CD4-positive, alpha-beta T cell treated with Interleukin-2 at 100 ng/mL for 4 hours (primary cell): ENCODE results near the gene PDLIM5.
A peak's percentile ranks its signal among the peaks of the same experiment; 100 is the strongest.

Experiments
- DNase-seq: peaks from one replicate; pipeline ENCODE4 v3.0.0-alpha.2; 2020; ENCODE audit warnings: low spot score

PDLIM5 gene

DNA sequence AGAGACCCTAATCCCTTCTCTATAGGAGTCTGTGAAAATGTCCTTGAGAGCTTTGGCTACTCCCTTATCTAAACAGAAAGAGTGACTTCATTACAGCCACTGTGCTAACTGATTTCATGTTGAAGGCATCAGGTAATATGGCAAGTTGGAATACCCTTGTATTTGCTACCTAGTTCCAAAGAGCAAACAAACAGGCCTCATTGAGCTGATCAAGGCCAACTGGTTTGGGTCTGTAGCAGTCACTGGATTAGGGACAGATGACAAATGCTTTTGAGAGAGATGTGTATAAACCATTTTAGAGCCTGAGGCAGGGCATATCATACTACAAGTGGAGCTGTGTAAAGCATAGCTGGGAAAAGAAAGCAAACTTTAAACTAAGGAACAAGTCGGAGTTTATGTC lies 22.9 kb upstream of the PDLIM5 start:
- no peak for DNase-seq

DNA sequence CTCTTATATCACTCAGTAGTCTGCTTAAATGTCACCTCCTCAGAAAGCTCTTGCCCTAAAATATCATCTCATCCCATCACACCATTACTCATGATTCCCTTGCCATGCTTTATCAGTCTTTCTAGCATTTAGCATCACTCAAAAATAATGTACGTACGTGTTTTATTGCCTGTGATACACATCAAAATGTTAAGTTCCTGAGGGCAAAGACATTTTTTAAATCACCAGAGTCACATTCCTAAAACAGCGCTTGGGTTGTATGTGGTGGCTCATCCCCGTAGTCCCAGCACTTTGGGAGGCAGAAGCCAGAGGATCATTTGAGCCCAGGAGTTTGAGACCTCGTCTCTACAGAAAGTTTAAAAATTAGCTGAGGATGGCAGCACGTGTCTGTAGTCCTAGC lies 21.3 kb upstream of the PDLIM5 start:
- no peak for DNase-seq

DNA sequence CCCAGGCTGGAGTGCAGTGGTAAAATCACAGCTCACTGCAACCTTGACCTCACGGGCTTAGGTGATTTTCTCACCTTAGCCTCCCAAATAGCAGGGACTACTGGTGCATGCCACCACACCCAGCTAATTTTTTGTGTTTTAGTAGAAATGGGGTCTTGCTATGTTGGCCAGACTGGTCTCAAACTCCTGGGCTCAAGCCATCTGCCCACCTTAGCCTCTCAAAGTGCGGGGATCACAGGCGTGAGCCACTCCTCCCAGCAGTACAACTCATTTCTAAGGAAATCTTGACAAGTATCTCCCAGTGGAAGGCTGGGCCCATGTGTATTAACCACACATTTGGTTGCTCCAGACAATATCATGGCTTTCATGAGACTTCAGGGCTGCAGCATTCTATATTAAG lies 20.4 kb upstream of the PDLIM5 start:
- no peak for DNase-seq

DNA sequence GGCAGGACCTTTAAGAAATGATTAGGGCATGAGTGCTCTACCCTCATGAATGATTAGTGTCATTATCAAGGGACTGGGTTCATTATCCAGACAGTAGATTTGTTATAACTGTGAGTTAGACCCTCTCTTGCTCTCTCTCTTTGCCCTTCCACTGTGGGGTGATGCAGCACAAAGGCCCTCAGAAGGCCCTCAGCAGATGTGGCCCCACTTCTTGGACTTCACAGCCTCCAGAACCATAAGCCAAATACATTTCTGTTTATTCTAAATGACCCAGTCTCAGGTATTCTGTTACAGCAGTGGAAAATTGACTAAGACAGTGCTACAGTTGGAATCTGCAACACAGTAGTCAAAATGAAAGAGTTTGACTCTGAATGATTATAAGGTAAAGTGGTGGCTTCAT lies 17.2 kb upstream of the PDLIM5 start:
- DNase-seq: no peak

DNA sequence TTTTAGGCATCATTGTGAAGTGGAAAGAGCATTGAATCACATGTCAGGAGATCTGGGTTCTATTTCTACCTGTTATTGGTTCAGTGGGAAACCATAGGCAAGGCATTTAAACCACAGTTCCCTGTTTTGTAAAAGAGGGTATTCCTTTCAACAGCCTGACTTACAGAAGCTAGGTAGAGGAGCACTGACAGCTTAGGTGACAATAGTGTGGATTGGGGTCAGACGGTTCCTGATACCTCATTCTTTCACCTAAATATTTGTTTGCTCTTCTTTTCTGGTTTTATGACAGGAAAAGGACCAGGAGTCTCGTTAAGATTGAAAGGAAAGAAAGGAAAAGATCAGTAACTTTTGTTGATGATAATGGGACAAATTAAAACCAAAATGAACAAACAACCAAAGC lies 15.9 kb upstream of the PDLIM5 start:
- no peak for DNase-seq

DNA sequence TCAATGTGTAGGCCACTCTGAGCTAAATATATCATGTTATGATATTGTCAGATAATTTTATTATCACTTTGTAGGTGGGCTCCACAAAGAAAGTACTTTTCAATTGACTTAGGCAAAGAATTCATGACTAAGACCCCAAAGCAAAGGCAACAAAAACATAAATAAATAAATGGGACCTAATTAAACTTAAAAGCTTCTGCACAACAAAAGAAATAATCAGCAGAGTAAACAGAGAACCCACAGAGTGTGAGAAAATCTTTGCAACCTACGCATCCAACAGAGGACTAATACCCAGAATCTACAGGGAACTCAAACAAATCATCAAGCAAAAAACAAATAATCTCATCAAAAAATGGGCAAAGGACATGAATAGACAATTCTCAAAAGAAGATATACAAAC lies 15.2 kb upstream of the PDLIM5 start:
- no peak for DNase-seq

DNA sequence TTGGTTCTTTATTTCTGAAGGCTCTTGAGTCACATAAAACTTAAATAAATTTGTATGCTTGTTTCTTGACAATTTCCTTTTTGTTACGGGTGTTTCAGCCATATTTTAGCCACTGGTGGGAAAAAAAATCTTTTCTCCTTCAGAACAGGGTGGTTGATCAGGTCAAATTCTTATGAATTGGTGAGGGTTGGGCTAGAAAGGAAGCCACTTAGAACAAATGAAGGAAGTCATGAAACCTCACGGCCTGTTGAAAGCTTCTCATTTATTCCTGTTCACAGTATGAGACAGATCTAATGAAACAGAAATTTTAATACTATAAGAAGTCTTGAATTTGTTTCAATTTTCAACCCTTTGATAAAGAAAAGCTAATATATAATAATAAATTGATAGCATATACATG lies 12.1 kb upstream of the PDLIM5 start:
- no peak for DNase-seq

DNA sequence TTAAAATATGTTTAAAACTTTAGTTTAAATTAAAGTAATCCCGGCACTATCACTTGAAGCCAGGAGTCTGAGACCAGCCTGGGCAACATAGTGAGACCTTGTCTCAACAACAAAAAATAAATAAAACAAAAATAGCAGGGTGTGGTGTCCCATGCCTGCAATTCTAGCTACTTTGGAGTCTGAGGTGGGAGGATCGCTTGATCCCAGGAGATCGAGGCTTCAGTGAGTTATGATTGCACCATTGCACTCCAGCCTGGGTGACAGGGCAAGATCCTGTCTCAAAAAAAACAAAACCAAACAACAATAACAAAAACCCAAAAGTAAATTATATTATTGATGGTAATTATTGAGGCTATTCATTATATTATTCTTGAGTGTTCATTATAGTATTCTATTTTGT lies 9.9 kb upstream of the PDLIM5 start:
- no peak for DNase-seq

DNA sequence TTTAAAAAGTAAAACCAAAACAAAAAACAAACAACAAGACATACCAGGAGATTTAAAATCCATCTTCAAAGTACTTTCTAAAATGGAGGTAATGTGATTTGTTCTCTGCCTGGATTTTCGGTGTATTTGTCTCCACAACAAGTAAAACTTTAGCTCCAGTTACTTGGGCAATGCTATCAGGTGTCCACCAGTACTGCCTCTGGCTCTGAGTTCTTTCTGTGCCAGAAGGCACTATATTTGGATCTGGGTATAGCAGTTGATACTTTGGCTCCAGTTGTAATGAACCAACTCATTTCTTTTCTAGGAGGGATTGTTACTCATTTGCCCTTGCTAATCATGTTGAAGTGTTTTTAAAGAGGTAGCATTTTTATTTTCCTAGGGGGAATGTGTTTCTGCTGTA lies 9.5 kb upstream of the PDLIM5 start:
- no peak for DNase-seq

DNA sequence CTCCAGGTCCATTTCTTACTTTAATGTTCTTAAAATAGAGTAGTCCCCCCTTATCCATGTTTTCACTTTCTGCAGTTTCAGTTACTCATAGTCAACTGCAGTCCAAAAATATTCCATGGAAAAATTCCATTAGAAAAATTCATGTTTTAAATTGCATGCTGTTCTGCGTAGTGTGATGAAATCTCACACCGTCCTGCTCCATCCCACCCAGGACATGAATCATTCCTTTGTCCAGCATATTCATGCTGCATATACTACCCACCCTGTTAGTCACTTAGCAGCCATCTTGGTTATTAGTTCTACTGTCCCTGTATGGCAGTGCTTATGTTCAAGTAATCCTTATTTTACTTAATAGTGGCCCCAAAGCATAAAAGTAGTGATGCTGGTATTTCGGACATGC lies 5.4 kb upstream of the PDLIM5 start:
- no peak for DNase-seq

DNA sequence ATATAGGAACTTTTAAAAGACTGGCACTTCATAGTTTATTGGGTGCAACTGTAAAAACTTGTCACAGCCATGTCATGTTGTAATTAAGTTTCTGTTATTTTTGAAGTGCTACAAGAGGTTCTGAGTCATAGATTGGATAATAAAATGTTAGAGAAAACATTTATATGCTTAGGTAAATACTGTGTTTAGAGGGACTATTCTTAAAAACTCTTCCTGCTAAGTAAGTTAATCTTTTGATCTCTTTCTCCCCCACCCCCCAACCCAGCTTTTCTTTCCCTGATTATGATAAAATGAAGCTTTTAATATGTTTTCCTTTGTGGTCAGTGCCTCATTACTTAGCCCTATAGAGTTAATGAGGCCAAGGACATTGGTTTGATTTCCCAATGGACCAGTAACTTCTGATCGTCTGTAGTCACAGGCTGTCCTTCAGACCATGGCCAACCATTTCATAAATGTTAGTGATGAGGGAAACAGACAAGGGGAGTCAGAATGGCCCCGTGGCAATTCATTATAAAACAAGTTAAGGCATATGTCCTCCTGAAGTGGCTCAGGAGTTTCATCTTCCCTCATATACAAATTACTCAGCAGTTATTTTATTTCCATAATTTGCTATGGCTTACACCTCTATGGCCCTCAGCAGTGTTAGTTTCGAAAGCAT lies 3.9 kb upstream of the PDLIM5 start:
- no peak for DNase-seq

DNA sequence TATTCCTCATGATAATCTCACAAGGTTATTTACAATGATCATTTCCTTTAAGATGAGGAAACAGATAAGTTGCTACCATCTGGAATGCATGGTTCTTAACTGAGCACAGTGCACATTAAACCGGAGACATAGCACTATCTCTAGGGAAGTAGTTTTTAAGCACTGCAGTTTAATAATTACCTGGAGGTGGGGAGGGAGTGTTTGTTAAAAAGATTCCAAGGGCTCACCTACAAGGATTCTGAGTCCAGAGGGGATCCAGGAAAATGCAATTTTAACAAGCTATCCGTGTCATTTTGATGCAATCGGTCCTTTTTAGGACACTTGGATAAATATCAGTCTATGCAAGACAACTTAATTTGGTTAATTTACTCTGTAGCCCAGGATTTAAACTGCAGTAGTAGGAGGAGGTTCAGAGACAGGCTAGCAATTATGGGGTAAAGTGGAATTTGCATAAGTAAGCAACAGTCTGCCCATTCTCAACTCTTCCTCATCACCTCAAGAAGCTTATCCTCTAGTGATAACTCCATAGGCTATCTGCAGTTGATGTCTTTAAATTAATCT lies 2.8 kb upstream of the PDLIM5 start:
- DNase-seq: no peak

DNA sequence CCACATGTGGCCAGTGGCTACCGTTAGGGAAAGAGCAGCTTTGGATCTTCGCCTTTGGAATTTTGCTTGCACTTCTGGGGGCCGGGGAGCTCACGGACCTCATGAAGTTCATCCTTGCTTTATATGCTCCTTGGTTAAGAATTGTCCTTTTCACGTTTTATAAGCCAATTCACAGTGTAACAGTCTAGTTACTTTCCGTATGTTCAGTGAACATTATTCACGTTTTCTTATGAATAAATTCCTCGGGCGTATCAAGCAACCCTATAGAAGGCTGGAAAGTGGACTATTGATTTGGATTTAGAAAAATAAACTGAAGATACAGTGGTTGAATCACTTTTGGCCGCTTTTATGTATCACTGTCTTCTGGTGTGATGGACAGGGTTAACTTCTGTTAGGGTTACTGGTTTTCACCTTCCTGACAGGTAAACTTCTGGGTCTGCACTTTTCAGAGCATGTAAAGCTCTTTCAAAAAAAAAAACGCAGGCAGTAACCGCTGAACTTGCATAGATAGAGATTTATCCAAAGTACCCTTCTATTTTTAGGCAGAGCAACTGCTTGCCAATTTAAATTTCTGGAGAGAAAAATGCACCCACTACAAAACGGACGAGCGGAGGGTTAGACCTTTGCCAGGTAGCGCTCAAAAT lies 569 bp upstream of the PDLIM5 start:
- no peak for DNase-seq

DNA sequence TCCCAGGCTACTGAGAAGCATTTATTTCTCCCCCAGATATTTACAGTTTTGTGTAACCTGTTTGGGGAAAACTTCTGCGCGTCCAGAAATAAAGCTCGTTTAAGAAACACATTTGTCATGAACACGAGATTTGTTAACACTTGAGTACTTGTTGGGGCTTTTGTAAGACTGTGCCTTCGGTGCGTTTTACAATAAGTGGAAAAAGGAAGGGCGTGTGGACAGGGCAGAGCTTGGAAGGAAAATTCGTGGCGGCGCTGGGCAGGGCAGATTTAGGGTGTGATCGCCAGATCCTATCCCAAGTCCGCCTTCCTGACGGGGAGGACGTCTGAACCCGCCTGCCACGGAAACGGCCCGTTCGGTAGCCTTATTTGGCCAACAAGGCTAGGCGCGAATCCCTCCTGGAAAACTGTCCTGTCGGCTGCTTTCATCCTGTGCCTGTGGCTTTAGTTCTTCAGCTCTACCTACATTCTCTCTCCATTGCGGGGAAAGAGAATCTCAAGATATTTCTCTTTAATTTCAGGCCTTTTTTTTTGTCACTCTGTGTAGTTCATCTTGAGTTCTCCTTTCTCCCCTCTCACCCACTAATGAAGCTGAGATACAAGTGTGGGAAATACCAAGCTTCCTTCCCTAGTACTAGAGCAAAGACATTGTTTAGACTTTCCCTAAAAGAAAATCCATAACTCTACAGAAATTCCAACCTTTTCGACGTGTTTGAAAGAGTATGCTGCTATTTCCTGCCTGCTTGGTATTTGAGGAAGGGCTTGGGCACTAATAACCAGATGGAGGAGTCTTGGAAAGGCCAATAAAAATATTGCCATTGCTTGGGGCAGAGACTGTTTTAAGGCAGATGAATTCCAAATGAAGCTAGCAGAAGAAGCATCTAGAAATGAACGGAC lies 982 bp downstream of the PDLIM5 start:
- peak; percentile 6 for DNase-seq

DNA sequence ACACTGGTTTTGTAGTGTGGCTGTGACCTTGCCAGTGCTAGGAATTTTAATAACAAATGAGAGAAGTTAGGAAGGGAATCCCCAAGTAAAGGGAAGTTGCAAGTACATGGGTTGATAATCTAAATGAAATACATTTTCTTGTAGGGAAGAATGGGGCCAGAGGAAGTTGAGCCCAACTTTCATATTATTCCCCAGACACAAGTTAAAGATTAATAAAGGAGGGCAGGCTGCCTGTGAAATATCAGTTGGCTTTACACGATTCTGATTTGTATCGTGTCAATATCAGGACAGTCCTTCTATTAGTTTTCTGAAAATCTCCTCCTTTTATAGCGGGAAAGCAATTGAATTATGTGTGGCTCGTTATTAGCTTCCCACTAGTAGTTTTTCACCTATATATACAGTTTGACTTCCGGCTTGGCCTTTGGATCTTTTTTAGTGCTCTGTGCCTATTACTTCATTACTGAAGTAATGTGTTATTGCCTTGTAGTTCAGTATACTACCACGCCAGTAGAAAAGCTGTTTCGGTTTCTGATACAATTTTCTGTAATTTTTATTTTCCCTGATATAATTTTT lies 1.7 kb downstream of the PDLIM5 start:
- no peak for DNase-seq

DNA sequence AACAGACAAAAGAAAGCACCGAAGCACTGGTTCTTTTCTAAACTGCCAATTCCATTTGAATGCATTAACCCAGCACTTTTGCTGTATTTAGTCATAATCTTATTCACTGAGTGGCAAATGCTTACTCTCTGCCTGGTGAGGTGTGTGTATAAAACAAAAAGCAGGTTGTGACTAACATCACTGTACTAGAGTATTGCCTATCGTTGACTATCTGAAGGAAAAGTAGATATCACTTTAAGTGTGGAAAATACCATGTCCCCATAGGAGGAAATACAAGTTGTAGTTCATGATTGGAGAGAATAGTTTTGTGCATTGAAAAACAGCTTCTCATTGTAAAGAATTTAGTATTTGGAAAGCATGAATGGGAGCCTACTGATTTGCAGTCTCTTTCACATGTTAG lies 2.7 kb downstream of the PDLIM5 start:
- no peak for DNase-seq

DNA sequence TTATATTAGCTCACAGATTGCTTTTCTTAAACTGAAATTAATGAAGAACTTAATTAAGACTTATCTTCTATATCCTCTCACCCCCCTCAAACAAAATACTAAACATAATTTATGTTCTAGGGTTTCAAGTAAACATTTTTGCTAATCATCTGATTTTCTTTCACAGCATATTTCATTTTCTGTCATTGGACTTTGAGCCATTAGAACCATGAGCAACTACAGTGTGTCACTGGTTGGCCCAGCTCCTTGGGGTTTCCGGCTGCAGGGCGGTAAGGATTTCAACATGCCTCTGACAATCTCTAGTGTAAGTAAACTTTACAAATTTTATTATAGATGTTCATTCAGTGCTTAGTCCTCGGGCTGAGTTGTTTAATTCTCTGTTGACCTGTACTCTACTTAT lies 3.3 kb downstream of the PDLIM5 start:
- DNase-seq: no peak

DNA sequence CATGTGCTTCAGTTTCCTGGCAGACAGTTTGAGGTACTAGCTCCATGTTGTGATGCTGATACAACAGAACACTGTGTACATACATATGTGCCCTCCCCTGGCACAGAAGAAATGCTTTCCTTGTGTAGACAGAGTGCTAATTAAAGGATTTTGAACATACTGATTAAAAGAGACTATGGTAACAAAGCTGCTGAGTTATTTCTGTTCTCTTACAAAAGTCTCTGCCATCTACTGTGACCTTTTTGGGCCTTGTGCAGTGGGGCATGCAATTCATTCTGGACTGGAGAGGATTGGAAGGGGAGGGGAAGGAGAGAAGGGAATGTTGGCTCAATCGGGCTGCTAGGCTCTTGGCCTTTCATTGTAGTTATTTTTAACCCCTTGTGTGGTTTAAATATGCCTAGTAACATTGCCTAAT lies 6.0 kb downstream of the PDLIM5 start:
- no peak for DNase-seq

DNA sequence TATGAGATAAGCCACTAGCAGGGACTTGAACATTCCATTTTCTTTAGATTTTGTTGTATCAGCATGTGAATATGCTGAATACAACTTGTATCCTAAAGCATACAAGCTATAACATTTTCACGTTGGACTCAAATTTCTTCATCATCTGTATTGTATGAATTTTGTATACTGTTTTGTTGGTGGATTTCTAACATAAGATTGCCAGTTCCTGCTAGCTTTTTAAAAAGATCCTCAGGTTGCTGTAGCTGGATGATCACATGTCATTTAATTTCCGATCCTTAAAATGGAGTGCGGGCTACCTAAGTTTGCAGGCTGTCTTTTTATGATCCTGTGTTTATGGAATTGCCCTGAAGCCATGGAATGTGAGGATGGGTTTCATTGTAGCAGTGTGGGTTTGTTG lies 6.9 kb downstream of the PDLIM5 start:
- DNase-seq: no peak

DNA sequence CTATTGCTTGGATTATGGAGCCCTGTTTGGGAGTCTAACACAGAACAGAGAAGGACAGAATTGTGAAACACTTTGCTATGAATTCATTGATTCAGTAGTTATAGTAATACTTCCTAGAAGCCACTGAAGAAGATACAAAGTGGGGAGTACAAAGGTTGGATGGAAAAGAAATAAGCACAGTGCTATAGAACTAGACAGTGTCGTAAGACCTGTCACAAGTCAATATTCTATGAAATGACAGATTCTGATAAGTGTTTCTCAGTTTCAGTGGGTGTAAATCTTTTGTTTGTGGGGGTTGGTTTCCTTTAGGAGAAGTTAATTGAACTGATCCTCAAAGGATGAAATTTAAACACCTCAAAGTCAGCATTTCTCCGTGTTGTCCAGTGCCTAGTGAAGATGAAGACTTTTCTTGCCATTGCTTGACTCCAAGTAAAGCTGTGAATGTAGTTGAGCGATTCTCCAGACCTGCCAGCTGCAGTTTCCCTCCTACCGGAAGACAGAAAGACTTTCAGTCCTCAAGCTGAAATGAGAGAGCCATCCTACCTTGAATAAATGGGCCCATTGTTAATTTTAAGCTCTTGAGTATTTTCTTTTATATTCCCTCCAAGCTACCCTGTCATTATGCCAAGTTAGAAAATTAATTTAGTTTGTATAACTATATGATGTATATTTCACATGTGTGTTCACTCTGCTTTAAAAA lies 7.9 kb downstream of the PDLIM5 start:
- DNase-seq: no peak

DNA sequence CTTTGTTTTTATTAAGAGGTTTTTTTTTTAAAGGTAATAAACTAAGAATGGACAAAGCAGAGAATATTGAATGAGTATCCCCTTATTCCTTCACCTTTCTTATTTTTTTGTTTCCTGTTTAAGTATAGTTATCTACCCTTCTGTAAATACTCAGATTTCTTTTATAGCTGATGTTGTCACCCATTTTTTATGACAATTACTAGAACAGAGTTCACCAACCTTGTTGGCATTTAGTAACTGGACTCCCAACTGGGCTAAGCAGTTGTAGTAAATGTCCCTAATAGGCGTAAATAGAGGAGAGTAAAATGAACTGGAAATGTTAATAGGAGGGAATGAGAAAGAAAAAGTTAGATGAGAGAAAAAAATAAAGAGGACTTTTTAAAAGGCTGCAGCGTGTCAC lies 9.8 kb downstream of the PDLIM5 start:
- no peak for DNase-seq

DNA sequence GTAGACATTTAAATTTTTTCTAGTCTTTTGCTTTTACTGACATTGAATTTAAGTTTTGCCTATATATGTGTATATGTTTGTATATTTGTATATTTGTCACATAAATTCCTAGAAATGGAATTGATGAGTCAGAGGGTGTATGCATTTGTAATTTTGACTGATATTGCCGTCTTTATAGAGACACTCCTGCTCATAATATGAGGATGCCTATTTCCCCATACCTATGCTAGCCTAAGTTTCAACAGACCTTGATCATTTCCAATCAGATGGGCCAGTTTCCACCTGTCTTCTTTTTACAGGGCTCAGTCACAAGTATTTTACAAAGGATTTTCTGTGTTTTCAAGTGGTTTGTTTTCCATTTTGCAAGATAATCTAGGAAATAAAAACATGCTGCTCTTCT lies 10.8 kb downstream of the PDLIM5 start:
- DNase-seq: no peak
